ENCODE data around the gene TARDBP.
"Not testable (repeated sequence)": the region's sequence is repeated elsewhere in the genome, so short reads cannot be mapped to it uniquely, and the experiment has no call there.

Gene TARDBP

GRCh38 chr1:11059968-11060830 lies 47.7 kb downstream of the TARDBP start, which contains the start of gene SRM:
SRM (minus strand) TSS chr1:11060018; CDS start chr1:11059943, 75 bp downstream.
- peak; percentile 98 for DNase-seq (ENCODE audit: low spot score)

DNA sequence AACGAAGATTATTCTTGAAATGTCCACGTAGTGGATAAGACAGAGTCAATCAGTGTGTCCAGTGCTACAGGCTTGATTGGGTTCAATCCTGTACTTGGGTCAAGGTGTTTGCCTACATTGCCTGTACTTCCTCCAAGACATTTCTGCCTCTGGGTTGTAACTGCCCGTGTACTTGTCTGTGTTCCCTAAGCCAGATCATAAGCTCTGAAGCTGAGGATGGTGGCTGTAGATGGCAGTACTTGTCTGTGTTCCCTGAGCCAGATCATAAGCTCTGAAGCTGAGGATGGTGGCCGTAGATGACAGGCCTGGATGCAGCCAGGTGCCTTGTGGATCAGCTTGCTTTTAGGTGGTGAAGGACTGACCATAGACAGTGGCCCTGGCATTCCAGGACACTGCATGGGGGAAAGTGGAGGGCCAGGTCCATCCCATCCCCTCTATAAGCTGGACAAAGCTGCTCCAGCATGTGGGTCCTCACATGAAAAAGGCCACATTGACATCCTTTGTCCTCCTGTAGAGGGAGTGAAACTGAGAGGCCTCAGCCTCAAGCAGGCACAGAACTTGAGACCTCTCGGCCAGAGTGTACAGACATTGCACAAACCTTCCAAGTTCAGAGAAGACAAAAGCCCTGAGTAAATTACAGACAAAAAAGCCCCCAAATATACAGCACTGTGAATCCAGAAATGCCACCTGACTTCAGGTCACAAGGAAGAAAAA lies 49.4 kb downstream of the TARDBP start:
- DNase-seq (ENCODE audit: low spot score): no peak

DNA sequence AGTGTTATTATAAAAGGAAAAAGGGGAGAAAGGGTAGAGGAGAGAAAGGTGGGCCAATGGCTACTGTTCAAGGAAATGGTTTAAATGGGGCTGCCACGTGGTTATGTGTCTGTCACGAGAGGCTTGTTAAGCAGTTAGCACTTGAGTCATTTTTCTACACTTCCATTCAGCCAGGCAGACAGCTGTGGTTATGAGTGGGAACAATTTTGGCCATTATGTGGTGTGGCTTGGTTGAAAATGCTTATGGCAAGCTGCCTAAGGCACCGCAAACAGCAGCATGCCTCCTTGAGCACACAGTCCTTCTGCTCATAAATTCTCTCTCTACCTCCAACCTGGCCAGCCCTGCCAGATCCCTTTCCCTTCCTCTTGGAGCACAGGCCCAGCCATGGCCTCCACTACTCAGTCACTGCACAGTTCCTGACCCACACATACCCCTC lies 50.5 kb downstream of the TARDBP start:
- peak; percentile 87 for DNase-seq (ENCODE audit: low spot score)

DNA sequence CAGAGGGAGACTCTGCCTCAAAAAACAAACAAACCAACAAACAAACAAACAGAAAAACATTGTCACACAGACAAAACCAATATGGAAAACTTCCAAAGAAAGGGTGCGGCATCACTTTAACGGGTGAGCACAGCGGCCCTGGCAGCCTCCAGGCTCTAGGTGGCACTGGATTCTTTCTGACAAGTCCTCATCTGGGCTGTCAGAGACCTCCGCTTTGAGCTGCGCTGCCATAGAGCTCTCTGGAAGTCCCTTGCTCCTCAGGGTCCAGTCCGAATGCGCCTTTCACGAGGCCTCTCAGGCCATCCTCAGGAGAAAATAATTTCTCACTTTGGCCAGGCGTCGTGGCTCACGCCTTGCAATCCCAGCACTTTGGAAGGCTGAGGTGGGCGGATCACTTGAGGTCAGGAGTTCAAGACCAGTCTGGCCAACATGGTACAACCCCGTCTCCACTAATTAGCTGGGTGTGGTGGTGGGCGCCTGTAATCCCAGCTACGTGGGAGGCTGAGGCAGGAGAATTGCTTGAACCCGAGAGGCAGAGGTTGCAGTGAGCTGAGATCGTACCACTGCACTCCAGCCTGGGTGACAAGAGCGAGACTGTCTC lies 51.6 kb downstream of the TARDBP start:
- DNase-seq (ENCODE audit: low spot score): not testable (repeated sequence)

- DNase-seq (ENCODE audit: low spot score): no peak
Measured at GRCh38 chr1:11064942-11065341, 52.5 kb downstream of the TARDBP start.

- no peak for DNase-seq (ENCODE audit: low spot score)
Measured at GRCh38 chr1:11065796-11066195, 53.3 kb downstream of the TARDBP start.

GRCh38 chr1:11067716-11068599 lies 55.5 kb downstream of the TARDBP start:
- no peak for DNase-seq (ENCODE audit: low spot score)

DNA sequence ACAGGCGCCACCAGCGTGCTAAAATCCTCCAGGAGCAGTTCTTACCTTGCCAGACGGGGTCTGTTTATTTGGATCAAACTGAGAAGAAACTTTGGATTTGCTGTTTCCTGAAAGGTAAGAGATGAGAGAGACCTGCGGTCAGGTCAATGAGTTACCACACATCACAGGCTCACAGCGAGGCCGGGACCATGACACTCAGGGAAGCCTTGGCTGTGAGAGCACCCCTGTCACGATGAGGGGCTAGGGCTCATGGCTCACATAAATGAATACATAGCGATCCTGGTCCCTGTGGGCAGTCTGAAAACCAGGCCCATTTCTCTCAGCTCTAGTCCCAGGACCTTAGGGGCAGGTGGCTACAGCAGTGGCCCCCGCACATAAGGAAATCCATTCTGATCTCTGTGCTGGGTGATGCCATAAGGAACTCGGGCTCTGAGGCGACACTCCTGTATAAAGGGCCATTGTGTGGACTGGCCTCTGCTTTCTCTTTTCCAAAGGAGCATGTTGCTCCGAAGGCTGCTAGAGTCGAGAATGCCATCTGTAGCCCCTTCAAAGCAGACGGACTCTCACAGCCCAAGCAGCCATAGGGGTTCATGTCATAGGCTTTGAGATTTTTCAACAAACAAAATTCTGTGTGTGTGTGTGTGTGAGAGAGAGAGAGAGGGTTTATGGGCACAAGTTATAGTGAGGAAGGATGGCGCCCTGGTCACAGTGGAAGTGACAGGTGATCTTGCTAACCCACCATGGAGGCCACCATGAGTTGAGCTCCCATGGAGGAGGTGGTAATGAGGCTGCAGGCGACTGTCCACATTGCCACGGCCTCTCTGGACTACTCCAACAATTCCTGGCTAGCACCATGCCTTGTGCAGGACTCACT lies 56.4 kb downstream of the TARDBP start:
- no peak for DNase-seq (ENCODE audit: low spot score)

DNA sequence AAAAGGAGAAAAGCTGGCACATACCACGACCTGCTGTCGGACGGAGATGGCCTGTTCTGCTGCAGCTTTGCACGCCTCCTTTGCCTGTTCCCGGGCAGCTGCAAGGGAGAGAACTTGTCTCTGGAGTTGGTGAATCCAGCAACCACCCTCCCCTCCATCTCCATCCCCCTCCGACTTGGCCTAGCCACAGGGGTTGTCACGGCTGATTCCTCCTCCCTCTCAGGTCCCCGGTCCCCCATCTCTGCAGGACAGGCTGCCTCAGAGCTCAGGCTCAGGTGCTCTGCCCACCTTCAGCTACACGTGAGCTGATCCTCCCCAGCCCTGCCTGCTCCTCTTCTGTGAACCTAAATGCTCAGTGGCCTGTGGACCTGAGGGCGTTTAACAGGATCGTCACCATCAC lies 58.4 kb downstream of the TARDBP start:
- DNase-seq (ENCODE audit: low spot score): no peak

DNA sequence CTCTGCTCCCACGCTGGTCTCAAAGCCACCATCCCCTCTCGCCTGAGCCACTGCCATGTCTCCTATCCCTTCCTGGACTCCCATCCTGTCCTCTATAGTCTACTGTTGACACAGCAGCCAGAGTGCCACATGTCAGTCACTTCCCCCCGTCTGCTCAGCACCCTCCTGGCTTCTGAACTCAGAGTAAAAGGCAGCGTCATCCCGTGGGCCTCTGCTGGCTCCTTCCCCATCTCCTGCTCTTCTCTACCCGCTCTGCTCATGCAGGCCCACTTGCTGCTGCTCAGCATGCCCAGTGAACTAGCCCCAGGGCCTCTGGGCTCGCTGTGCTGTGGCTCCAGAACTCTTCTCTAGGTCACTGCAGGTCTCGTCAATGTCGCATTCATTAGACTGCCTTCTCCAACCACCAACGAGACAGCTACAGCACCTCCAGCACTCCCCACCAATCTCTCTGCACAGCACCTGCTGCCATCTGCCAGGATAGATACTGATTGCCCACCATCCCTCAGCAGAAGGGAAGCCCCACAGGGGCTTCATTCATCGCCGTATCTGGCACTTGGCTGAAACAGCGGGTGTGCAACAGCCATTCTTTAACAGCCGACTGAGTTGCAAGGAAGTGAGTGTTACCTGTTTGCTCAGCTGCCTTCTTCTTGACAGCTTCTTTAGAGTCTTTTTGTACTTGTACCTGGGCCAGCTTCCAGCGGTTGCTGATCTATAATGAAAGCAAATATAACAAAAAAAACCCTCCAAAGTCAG lies 59.2 kb downstream of the TARDBP start:
- no peak for DNase-seq (ENCODE audit: low spot score)

DNA sequence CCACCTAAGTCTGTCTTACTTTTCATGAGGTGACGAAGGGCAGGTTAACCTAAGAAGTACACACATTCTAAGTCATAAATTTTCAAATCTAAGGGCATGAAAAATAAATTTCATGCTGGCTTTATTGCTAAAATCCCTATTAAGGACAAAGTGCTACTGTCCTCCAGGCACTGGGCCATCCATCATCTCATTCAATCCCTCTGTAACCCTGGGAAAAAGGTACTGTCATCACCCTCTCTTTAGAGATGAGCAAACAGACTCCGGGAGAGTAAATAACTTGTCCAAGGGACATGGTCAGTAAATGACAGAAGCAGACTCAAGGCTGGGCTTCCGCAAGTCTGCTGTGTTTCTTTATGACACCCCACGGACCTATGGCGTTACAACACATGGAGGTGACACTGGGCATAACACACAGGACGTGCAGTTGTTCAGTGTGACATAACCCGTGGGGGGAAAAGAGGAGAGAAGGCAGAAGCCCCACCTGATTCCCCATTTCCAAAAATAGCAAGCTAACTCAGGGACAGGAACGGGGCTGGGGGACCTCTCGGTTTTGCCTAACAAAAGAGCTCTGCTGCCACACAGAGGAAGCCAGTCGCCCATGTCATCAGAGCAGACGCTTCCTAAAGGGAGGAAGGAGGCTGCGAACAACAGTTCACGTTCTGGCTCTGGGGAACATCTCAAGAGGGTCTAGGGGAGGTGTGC lies 59.9 kb downstream of the TARDBP start:
- DNase-seq (ENCODE audit: low spot score): no peak

GRCh38 chr1:11073398-11073797 lies 60.9 kb downstream of the TARDBP start:
- DNase-seq (ENCODE audit: low spot score): not testable (repeated sequence)

All from AG08395 (cell line).